DND-41 (cell line): ENCODE measurements around the gene TCEA2.

Experiments
- ATAC-seq: fragments of 200-7000 bp; cut with Tn5 transposase; 3 replicates; pipeline ENCODE4 v1.9.1; 2021; ENCODE audit warnings: low read depth; ENCODE audit not compliant: insufficient read depth
- DNase-seq: peaks from one replicate; pipeline ENCODE4 v3.0.0-alpha.2; 2020
- H2AFZ ChIP-seq: 2 replicates; pipeline ENCODE4 v1.6.0; 2012; ENCODE audit warnings: low read depth, low read length
- H3K27ac ChIP-seq: 2 replicates; pipeline ENCODE4 v1.5.1; 2012; ENCODE audit warnings: low read length, inconsistent platforms
- H3K27me3 ChIP-seq: fragments of 200-600 bp; sonication (generic); 2 replicates; pipeline ENCODE4 v1.6.0; 2012; ENCODE audit warnings: low read length, mild to moderate bottlenecking, inconsistent platforms; ENCODE audit not compliant: insufficient read depth, poor library complexity
- H3K36me3 ChIP-seq: 2 replicates; pipeline ENCODE4 v1.5.1; 2012; ENCODE audit warnings: low read length, inconsistent platforms; ENCODE audit not compliant: insufficient read depth
- H3K4me1 ChIP-seq: 2 replicates; pipeline ENCODE4 v1.5.1; 2012; ENCODE audit warnings: mild to moderate bottlenecking, low read length; ENCODE audit not compliant: insufficient read depth
- H3K4me2 ChIP-seq: 2 replicates; pipeline ENCODE4 v1.6.0; 2012; ENCODE audit warnings: mild to moderate bottlenecking, moderate library complexity, low read length, inconsistent platforms; ENCODE audit not compliant: insufficient read depth
- H3K4me3 ChIP-seq, 2 experiments: fragments of 200-600 bp in 1 of 2; shearing (Covaris generic) in 1 of 2; 2 replicates each; pipeline ENCODE4 v1.5.1; 2012 to 2016; ENCODE audit warnings: inconsistent platforms in 2 of 2, low read length in 2 of 2, mild to moderate bottlenecking in 2 of 2, low read depth in 1 of 2, moderate library complexity in 1 of 2
- H3K79me2 ChIP-seq: 2 replicates; pipeline ENCODE4 v1.6.0; 2012; ENCODE audit warnings: low read length, inconsistent platforms; ENCODE audit not compliant: insufficient read depth
- H3K9ac ChIP-seq: 2 replicates; pipeline ENCODE4 v1.6.0; 2012; ENCODE audit warnings: low read depth, mild to moderate bottlenecking, inconsistent platforms, low read length, moderate library complexity
- H3K9me3 ChIP-seq: 2 replicates; pipeline ENCODE4 v1.5.1; 2012; ENCODE audit warnings: low read length, moderate library complexity, mild to moderate bottlenecking, inconsistent platforms; ENCODE audit not compliant: insufficient read depth, severe bottlenecking
- H4K20me1 ChIP-seq: 2 replicates; pipeline ENCODE4 v1.6.0; 2012; ENCODE audit warnings: low read length; ENCODE audit not compliant: insufficient read depth
- CTCF ChIP-seq: IDR thresholded peaks from 2 replicates; pipeline ENCODE4 v1.5.1; 2012; ENCODE audit warnings: borderline replicate concordance, low read length, moderate library complexity, mild to moderate bottlenecking; ENCODE audit not compliant: poor library complexity, severe bottlenecking; ENCODE audit errors: extremely low read depth
- EZH2 ChIP-seq: IDR thresholded peaks from 3 replicates; pipeline ENCODE4 v1.6.1; 2012; ENCODE audit warnings: borderline replicate concordance, low read depth, mild to moderate bottlenecking, moderate library complexity, low read length, inconsistent platforms; ENCODE audit not compliant: severe bottlenecking

TCEA2 gene

GRCh38 chr20:64113796-64114355 is 50.9 kb downstream of the TCEA2 start:
- no peak overlapping the region for H3K9ac ChIP-seq
- H3K4me3 ChIP-seq, result no peak overlapping the region
- TF ChIP-seq CTCF (no peak), EZH2 (no peak)
- H3K27ac ChIP-seq, result no peak overlapping the region
- no peak overlapping the region for H3K4me2 ChIP-seq
- DNase-seq (no peak), ATAC-seq (no peak)
- H3K36me3 ChIP-seq, result no peaks in the 10 kb centered on the region
- H2AFZ ChIP-seq, result no peak overlapping the region
- no peaks in the 10 kb centered on the region for H3K9me3 ChIP-seq
- H3K79me2 ChIP-seq, result no peaks in the 10 kb centered on the region
- peaks cover 4% of the 10 kb centered on the region for H3K27me3 ChIP-seq
- peaks cover 13% of the 10 kb centered on the region for H4K20me1 ChIP-seq
- no peaks in the 10 kb centered on the region for H3K4me1 ChIP-seq

- no peak overlapping the region for H3K9ac ChIP-seq
- no peak for DNase-seq
- H2AFZ ChIP-seq, result no peak overlapping the region
- no peaks in the 10 kb centered on the region for H3K79me2 ChIP-seq
- no peak overlapping the region for H3K27ac ChIP-seq
- TF ChIP-seq EZH2 (no peak), CTCF (no peak)
- H3K9me3 ChIP-seq, result no peaks in the 10 kb centered on the region
- no peak for ATAC-seq
- H3K4me3 ChIP-seq, result no peak overlapping the region
- H3K4me1 ChIP-seq, result 0 out of 2 replicates have a peak, but pooled peaks cover 1% of the 10 kb centered on the region
- peaks cover 4% of the 10 kb centered on the region for H3K27me3 ChIP-seq
- H4K20me1 ChIP-seq, result peaks cover 13% of the 10 kb centered on the region
- no peak overlapping the region for H3K4me2 ChIP-seq
- H3K36me3 ChIP-seq, result no peaks in the 10 kb centered on the region
Measured at GRCh38 chr20:64114356-64114971, 51.5 kb downstream of the TCEA2 start.

- Histone ChIP-seq H2AFZ (no peak overlapping the region), H3K36me3 (no peaks in the 10 kb centered on the region), H3K27ac (no peak overlapping the region), H3K4me2 (no peak overlapping the region), H3K4me3 (no peak overlapping the region), H3K9me3 (no peaks in the 10 kb centered on the region), H3K27me3 (peaks cover 4% of the 10 kb centered on the region), H3K4me1 (peaks cover 10% of the 10 kb centered on the region), H4K20me1 (peaks cover 13% of the 10 kb centered on the region), H3K79me2 (no peaks in the 10 kb centered on the region), H3K9ac (no peak overlapping the region)
- no peak for DNase-seq
- no peak for ATAC-seq
- TF ChIP-seq EZH2 (no peak), CTCF (no peak)
Measured at GRCh38 chr20:64115171-64115911, 52.3 kb downstream of the TCEA2 start.
